GM21786 (cell line): Measurements from ENCODE around the gene SORCS2.

Experiments
- ATAC-seq: cut with Tn5 transposase; IDR thresholded peaks from one replicate; pipeline ENCODE4 v1.9.1; 2021; ENCODE audit not compliant: unreplicated experiment

SORCS2 gene

GRCh38 chr4:7388627-7389026 lies 196.3 kb downstream of the SORCS2 start:
- no peak for ATAC-seq

- no peak for ATAC-seq
Observed at GRCh38 chr4:7389101-7389701, 196.9 kb downstream of the SORCS2 start.

- ATAC-seq: no peak
Observed at GRCh38 chr4:7389719-7390118, 197.4 kb downstream of the SORCS2 start.

DNA sequence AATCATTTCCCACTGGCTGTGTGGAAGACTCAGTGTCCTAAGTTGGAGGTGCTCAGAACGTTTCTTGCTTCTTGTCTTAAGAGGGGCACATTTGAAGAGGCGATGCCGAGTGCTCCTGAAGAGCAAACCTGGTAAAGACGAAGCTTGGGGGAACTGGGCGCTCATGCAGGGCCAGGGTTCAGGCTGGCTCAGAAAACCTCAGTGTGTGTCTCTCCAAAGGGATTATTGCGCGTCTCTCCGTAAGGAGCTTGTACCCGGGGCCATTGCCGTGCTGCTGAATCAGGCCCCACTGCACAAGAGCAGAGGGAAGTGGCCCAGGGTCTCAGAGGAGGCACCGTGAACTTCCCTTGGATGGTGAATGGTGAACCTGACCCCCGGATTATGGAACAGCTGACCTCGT lies 198.0 kb downstream of the SORCS2 start:
- no peak for ATAC-seq

GRCh38 chr4:7390906-7391636 lies 198.7 kb downstream of the SORCS2 start:
- no peak for ATAC-seq

- ATAC-seq: no peak
Observed at GRCh38 chr4:7391637-7392437, 199.5 kb downstream of the SORCS2 start.

DNA sequence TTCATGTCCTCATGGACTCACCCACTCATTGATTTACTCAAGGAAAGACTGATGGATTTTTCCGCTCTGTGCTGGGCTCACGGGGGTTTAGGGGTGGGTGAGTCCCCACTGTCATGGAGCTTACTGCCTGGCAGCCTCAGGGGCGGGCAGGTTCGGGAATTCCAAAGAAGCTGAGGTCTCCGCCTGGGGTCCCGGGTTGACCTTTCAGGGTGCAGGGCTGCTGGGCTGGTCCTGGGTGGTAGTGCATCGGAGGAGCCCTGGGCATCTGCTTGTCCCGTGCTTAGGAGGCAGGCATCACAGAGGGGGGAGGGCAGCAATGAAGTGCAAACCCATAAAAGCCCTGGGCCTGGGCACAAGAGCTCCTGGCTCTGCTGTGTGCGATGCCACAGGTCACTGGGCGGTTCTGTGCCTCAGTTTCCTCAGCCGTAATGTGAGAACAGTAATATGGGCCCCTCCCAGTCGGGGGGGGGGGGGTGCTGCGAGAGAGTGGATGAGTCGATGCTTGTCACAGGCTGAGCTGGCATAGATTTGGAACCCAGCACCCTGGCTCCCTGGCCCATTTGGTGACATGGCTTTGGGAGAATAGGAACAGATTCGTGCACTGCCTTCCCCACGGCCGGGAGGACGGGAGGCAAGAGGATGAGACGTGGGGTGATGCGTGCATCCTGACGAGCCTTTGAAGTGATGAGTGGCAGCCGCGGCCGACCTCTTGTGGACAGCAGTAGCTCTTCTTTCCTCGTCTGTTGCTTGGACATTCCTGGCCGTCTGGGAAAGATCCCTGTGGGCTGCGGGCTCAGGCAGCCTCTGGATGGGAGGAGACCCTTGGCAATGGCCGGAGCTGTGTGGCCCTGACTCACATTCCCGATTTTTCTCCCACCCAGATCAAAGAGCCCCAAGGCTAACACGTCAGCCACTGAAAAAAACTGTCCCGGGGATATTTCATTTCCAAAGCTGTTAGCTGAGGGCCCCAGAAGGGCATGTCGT lies 200.4 kb downstream of the SORCS2 start:
- no peak for ATAC-seq

DNA sequence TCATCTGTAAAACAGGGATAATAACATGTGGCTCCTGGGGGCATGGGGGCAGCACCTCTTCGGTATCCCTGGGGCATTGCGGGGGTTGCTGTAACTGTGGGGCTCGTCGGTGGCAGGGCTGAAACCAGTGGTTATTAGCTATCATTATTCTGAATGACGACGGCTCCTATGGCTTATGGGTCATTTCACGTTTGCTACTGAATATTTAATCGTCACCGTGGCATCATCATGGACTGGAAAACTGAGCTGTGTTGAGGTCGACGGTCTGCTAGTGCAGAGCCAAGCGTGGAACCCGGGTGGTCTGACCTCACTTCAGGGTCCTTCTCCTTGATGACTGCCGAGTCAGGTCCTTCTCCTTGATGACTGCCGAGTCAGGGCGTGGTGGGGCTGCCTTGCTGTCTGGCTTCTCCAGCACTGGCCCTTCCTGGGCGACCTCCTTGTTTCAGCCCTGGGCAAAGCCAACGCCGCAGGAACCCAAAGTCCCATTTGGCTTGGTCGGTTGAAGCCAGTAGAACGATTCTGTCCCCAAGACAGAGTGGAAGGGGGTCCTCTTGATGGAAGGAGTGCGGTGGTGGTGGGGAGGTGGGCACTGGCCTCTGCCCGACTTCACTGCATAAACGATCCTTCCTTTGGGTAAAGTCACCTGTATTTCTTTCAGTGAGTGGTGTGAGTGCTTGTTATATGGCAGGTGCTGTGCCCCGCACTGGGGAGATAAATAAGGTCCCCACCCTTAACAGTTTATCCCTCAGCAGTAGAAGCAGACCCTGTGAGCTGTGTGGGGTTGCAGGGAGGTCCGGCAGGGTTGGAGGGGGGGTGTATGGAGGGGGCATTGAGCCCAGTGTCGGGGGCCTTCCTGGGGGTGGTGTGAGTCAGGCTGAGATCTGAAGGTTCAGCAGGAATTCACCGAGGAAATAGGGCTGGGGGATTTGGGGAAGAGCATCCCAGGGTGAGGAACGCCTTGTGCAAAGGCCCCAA lies 201.6 kb downstream of the SORCS2 start:
- no peak for ATAC-seq

GRCh38 chr4:7394681-7395451 lies 202.5 kb downstream of the SORCS2 start:
- ATAC-seq: no peak

DNA sequence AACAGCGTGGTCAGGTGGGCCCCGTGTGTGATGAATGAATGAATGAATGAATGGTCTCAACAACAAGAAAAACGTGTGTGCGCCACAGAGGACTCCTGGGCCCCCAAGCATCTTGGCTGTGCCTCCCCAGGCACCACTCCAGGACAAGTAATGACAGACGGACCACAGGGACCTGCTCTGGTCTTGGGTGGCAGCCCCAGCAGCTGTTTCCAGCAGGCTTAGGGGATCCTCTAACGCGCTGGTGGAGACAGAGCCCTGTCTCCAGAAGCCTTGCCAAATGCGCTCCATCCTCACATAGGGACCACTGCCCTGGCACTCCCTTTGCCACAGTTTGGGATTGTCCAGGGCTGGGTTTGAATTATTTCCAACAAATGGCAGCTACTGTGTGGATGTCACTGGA lies 203.3 kb downstream of the SORCS2 start:
- ATAC-seq: no peak

GRCh38 chr4:7396186-7396910 lies 204.0 kb downstream of the SORCS2 start:
- no peak for ATAC-seq

DNA sequence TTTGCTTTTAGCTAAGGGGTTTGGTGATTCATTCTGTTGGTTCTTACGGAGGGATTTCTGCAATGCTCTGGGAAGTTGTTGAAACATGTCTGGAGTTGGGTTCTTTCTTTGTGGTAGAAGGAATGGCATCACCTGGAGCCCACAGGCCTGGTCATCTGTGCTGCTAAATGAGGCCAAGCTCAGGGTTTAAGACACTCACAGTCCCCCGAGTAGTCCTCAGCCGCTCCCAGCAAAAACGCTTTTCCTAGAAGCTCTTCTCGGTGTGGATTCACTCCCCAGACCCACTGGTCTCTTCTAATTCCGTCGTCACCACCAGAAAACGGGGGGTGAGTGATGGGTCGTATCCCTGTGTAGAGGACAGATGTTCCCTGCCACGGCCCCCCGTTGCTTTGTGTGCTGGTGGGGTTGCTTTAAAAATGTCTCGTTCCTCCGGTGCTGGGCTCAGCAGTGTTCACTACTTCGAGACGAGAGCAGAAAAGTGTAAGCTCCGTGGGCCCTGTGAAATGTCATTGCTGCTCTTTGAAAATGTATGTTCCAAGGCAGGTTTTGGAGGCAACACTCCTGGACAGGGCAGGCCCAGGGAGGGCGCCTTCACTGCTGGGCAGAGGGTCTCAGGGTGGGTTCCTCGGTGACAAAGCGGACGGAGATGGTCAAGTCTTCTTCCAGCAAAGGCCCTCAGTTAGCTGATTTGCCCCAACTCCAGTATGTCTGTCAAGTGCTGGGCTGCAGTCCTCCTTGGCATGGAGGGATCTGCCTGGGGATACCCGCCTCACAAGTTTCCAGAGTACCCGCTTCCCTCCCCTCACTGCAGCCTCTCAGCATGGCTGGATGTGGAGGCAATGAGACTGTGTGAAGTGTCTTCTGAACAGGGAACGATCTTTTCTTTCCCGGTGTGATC lies 205.1 kb downstream of the SORCS2 start:
- no peak for ATAC-seq

GRCh38 chr4:7398104-7398423 lies 205.7 kb downstream of the SORCS2 start:
- no peak for ATAC-seq

- ATAC-seq: no peak
Observed at GRCh38 chr4:7398788-7399439, 206.6 kb downstream of the SORCS2 start.

GRCh38 chr4:7399440-7400234 lies 207.3 kb downstream of the SORCS2 start:
- no peak for ATAC-seq

DNA sequence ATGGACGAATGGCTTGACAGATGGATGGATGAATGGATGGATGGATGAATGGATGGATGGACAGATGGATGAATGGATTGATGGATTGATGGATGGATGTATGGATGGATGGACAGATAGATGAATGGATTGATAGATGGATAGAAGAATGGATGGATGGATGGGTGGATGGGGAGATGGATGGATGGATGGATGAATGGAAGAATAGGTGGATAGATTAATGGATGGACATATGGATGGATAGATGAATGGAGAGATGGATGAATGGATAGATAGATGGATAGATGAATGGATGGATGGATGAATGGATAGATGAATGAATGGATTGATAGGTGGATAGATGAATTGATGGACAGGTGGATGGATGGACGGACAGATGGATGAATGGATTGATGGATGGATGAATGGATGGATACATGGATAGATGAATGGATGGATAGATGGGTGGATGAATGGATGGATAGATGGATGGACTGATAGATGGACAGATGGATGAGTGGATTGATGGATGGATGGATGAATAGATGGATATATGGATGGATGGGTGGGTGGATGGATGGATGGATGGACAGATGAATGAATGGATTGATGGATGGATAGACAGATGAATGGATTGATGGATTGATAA lies 208.4 kb downstream of the SORCS2 start:
- no peak for ATAC-seq
